NCI-H1092 treated with DMSO at 0.1 percent for 48 hours (cell line): ENCODE measurements around the gene BACH2.
"Not testable (repeated sequence)": the region's sequence is repeated elsewhere in the genome, so short reads cannot be mapped to it uniquely, and the experiment has no call there.

Experiments used
- DNase-seq: peaks from one replicate; lab custom pipeline; 2025; lab: John Stamatoyannopoulos, UW

Gene BACH2

DNA sequence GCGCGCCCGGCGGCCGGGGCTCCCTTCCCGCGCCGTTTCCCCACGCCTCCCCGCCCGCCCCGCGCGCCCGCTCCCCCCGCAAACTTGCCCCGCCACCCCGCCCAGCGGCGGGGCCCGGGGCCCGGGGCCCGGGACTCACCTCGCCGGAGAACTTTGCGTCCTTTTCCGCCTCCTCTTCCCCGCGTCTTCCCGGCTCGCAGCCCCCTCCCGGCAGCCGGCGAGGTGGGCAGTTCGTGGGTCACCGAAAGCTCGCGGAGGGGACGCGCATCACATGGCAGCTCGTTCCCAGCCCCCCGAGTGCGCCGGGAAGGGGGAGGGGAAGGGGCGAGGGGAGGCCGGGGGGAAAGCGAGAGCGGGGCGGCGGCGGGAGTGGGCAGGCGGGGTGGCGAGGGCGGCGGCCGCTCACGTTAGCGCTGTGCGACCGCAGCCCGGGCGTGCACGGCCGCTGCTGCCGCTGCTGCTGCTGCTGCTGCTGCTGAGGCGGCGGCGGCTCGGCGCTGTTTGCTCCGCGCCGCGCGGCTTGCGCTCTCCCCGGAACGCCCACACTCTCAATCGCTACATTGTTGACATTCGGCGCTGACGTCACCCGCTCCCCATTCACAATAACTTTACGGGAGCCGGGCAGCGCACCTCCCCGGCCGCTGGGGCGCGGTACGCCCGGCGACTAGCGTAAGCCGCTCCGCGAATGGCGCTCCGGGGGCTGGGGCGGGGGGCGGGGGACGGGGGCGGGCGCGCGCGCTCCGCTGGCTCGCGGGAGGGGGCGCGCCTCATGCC lies at the start of gene BACH2:
Gene BACH2, minus strand, starts transcription at position 503 of the 774 bp plus-strand sequence. CDS start 287,999 bp downstream, outside the sequence.
- DNase-seq = peak; percentile 77

DNA sequence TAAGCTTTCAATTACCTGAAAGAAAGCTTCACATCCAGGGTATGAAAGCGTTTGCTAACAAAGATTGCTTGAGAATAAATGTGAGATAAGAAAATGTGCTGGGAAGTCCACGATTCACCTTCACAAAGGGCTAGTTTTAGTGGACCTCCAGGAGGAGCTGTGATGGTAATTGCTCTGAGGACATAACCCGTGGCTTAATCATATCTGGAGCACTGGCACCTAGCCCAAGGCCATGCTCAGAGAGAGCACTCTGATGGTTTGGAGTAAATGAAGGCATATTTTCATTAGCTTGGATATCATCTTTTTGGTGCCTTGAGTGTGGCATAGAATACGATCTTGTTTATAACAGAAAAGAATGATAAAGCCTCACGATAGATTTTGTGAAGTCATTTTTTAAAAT lies 46.9 kb upstream of the BACH2 start:
- no peak for DNase-seq

DNA sequence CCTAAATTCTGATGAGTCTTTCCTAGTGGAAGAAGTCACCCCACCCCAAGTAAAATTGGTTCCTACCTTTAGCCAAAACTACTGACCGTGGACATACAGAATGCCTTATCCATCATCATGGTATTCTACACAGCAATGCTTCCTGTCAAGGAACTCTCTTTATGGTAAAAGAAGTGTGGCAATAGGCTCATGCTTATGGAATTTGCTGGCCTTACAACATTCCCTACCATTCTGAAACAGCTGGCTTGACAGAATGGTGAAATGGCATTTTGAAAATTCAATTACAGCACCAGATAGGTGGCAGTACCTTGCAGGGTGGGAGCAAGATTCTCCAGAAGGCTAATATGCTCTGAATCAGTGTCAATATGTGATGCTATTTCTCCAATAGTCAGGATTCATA lies 41.8 kb upstream of the BACH2 start:
- no peak for DNase-seq

DNA sequence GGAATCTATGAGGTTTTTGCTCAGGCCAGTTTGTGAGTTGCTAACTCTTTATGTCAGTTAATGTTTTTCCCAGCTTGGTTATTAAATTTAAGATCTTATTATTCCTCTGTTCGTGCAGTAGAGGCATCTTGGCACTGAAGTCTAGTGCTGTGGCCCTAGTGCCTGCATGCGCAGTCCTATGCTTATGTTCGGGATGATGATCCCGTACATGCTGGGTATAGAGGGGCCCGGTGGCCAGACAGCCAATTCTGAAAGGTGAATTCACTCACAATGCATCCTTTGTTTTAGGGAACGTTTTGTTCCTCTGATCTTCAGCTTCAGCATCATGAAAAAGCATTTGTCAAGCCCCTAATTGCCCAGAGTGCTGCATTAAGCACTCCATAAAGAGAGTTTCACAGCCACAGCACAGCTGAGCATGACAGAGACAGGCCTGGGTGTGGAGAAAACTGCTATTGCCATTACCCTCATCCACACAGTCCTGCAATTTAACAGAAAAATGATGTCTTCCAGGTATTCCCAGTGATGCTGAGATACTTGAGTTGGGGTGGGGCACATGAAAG lies 39.8 kb upstream of the BACH2 start:
- DNase-seq = no peak

DNA sequence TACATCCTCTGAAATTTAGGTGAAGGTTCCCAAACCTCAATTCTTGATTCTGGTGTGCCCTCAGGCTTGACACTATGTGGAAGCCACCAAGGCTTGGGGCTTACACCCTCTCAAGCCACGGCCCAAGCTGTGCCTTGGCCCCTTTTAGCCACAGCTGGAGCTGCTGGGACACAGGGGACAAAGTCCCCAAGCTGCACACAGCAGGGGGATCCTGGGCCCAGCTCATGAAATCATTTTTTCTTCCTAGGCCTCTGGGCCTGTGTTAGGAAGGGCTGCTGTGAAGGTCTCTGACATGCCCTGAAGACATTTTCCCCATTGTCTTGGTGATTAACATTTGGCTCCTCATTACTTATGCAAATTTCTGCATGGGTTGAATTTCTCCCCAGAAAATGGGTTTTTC lies 37.3 kb upstream of the BACH2 start:
- no peak for DNase-seq

DNA sequence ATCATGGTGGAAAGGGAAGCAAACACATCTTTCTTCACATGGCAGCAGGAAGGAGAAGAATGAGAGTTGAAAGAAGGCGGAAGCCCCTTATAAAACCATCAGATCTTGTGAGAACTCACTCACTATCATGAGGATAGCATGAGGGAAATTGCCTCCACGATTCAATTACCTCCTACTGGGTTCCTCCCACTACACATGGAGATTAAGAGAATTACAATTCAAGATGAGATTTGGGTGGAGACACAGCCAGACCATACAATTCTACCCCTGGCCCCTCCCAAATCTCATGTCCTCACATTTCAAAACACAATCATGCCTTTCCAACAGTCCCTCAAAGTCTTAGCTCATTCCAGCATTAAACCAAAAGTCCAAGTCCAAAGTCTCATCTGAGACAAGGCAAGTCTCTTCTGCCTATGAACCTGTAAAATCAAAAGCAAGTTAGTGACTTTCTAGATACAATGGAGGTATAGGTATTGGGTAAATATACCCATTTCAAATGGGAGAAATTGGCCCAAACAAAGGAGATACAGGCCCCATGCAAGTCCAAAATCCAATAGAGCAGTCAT lies 36.4 kb upstream of the BACH2 start:
- DNase-seq = not testable (repeated sequence)

DNA sequence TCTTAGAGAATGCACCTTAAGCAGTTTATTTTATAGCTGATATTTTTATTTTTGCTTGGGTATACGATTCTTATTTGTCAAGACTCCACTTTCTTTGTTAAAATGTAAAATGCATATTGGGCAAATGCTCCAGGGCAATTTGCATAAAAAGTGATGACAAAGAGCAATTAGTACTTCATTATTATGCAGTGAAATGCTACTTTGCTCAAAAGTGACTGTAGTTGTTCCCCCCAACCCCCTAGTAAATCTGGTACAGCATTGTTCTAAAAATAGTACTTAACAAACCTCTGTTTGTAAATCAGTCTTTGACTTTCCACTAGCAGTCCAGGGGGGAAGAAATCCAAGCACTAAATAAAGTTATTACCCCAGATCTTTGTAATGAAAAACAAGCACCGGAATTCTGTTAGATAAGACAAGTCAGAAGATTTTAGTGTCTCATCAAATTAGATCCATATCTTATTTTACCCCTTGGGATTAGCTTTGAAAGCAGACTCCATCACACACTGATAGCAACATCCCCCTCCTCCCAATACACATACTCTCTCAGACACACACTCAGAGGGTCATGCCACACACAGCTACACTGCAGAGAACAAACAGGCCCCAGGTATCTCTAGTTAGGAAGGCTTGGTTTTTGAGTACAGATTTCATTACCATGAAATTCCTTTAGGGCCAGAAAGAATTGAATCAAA lies 32.9 kb upstream of the BACH2 start:
- DNase-seq = no peak

DNA sequence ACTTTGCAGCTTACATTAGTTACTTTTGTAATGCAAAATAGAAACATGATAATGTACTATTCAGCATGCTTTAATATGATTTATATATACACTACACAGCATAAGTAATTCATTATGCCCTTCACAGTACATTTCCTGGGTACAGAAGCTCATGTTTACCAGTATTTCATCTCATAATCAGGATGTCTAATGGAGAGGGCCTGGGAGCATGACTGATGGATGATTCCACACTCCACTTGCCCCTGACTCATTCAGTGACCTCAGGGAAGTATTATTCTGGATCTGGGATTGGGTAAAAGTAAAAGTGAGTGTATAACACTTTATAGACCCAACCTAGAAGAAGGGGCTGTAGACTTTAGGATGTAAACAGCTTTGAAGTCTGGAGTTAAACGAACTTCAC lies 31.4 kb upstream of the BACH2 start:
- no peak for DNase-seq

DNA sequence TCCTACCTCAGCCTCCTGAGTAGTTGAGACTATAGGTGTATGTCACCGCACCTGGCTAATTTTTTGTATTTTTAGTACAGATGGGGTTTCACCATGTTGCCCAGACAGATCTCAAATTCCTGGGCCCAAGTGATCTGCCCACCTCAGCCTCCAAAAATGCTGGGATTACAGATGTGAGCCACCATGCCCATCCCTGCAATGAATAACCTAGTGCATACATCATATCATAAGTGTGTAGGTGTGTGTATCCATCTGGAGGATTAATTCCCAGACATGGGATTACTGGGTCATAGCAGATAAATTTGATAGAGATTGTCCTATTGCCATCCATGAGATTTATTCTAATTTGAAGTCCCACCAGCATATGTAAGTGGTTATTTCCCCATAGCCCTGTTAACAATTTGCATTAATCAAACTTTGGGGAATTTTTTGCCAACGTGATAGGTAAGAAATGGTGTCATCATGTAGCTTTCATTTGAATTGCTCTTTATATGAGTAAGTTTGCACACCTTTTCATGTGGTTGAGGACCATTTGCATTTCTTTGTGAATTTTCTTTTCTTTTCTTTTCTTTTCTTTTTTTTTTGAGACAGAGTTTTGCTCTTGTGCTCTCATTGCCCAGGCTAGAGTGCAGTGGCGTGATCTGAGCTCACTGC lies 29.9 kb upstream of the BACH2 start:
- DNase-seq = no peak

DNA sequence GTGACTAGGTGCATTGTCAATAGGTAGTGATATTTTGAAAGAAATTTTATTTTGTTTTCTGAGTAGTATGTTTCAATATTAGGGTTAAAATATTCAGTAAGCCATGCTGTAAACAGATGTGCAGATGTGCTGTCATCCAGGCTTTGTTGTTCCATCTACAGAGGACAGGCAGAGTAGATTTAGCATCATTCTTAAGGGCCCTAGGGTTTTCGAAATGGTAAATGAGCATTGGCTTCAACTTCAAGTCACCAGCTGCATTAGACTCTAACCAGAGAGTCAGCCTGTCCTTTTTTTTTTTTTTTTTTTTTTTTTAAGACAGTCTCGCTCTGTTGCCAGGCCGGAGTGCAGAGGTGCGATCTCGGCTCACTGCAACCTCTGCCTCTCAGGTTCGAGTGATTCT lies 27.1 kb upstream of the BACH2 start:
- DNase-seq = no peak

DNA sequence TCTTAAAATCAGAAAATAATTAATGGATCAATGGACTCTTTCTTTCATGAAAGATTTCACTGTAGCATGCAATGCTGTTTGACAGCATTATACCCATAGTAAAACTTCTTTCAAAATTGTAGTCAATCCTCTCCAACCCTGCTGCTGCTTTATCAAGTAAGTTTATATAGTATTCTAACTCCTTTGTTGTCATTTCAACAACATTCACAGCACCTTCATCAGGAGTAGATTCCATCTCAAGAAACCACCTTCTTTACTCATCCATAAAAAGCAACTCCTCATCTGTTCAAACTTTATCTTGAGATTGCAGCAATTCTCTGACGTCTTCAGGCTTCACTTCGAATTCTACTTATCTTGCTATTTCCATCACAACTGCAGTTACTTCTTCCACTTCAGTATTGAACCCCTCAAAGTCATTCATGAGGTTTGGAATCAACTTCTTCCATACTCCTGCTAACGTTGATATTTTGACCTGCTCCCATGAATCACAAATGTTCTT lies 26.4 kb upstream of the BACH2 start:
- no peak for DNase-seq

DNA sequence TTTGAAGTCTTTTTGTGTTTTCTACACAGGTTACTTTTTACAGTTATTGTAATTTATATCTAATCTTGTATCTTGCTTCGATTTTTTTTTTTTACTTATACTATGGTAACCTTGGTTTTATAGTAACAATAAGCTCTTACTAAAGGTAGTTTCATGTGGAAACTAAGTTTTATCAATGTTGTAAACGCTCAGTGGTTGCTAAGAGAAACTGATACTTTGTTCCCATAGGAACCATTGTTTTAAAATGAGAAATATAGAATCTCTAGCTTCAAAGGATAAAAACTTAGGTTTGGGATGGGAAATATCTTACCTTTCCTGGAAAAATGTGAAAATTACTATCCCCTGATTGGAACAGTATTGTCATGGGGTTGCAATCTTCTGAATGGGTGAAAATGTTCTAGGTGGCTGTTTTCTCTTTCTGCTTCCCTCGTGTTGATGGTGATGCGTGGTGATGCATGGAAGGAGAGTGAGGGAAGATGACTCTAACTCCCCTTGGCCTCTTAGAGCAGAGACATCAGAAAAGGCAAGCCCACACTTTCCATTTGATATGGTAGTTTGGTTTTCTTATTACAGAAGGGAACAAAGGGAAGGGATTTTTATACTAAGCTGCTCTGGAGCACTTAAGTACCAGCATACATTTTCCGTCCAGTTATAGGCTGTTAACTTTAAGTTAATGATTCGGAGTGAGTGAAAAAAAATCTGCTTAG lies 23.5 kb upstream of the BACH2 start:
- no peak for DNase-seq

DNA sequence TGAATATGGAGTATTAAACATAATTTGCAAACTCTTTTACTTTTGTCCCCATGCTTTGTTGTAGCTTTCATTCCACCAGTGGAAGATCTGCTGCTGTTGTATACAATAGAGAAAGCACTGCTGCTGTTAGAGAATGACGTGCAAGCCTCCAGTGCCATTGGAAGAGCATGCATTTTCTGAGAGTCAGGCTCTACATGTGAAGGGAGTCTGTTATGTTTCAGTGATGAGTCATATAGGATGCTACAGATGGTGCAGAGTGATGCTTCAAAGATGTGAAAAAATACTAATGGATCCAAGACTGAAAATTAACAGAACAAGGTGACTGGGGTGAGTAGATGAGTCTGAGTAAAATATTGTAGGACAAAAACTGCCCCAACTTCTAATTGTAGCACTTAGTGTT lies 22.4 kb upstream of the BACH2 start:
- no peak for DNase-seq

DNA sequence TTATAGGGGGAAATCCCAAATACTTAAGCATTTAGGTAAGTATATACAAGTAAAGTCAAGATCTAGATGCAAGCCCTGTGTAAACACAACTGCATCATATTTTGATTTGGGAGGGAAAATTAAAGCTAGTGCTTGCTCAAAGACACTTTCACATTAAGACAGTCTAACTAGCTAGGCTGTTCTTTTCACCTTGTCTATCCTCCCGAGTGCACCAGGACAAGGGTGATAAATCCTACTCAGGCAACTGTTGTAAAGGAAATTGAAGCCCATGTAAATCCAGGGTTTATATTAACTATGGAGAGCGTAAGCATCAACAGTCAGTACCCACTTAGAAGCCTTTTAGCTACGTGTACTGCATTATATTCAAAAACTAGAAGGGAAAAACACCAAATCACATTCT lies 19.3 kb upstream of the BACH2 start:
- DNase-seq = no peak

DNA sequence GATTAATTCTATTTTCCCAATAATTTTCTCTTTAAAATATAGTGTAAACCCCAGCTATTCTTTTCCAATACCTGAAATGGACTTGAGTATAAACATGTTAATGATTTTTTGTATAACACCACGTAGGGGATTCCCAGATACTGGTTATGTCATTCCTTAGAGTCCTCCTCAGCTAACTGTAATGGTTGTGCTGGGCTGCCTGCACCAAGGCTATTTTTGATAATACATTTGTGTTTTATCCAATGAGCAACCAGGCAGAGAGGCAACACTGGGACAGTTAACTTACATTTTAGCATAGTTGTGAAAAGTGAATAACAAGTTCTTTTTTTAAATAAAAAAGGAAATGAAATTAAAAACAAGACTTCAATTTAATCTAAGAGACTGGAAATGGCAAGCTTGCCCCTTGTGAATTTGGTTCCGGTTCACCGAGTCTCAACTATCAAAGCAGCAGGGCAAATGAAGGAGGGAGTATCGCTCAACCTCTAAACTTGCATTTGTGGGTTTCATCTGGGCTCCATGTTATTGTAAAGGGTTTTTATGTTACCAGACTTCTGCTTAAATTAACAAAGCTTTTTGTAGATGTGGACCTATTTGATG lies 18.8 kb upstream of the BACH2 start:
- no peak for DNase-seq

DNA sequence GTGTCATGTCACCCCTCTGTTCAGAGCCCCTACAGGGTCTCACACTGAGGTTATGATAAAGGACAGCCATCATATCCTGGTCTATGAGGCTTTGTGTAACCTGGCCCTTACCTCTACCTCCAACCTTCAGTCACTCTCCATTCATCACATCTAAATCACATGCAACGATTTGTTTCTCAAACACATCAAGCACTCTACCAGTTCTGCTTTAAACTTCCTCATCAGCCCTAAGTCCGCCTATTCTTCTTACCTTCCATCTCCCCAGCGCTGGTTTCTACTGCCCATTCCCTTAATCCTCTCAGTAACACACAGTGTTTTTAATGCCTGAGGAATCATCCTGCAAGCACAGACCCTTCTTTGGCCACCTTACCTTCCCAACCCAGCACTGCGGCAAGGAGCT lies 17.9 kb upstream of the BACH2 start:
- no peak for DNase-seq

DNA sequence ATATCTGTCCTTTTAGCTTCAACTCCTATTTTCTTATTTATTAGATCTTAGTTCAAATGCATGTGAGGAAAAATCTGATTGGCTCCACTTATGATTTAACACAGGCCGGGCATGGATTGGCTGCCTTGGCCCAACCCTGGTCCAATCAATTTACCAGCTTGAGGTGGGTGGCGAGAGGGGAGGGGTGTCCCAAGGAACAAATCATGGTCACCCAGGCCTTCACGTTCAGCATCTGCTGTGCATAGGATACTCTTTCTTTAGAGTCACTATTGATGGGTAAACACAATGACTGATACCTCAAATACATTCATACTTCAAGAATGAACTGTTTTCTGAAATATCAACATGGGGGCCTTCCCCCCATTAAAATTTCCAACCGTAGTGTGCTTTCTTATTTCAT lies 14.9 kb upstream of the BACH2 start:
- DNase-seq = no peak

DNA sequence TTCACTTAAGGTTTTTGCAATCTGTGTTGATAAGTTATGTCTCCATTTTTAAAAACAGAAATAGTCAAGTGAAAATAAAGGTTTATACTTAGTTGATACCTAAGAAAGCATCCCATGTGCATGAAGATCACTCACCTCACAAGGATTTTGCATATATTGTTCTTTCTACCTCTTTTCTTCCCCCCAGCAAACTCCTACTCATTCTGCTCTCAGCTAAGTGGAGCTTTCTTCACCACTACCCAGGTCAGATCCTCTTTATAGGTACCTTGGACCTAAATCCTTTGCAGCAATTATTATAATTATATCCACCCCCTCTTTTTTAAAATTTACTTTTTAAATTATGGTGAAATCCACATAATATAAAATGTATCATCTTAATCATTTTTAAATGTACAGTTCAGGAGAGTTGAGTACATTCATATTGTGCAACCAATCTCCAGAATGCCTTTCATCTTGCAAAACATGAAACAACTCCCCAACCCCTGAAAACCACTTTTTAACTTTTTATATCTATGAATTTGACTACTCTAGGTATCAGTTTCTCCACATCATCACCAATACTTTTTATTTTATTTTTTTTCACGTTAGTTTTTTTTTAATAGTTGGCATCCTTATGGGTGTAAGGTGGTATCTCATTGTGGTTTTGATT lies 9.3 kb upstream of the BACH2 start:
- DNase-seq = no peak

DNA sequence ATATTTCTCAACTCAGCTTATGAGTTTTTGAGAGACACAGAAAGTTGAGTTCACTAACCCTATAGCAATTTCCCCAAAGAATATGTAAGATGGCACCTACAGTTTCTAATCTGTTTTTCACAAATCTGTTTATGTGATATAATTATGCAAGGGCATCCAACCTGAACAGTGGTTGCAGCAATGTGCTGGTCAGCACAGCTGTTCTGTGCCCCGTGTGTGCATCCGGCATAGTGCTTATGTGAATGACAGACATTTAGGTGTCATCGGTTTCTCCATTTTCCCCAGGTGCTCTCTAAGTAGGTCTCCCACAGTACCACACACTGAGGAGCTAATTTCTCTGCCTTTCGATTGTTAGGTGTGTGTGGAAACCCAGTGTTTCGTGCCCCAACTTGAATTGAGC lies 7.7 kb upstream of the BACH2 start:
- no peak for DNase-seq

DNA sequence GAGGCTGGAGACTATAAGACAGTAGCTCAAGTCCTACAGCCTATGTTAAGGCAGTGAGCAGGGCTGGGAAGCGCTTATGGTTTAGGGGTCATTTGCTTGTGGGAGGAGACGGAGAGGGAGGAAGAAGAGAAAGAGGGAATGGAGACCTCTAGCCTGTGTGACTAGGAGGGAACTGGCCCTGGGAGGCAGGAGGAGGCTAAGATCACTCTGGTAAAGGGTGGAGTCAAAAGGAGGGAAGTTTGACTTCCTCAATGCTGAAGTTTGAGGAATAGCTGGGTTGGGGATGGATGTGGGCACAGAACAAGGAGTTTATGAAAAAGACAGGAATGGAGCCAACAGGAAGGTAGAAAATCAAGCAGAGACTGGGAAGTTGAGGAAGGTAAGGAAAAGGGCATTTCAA lies 6.4 kb upstream of the BACH2 start:
- DNase-seq = no peak

DNA sequence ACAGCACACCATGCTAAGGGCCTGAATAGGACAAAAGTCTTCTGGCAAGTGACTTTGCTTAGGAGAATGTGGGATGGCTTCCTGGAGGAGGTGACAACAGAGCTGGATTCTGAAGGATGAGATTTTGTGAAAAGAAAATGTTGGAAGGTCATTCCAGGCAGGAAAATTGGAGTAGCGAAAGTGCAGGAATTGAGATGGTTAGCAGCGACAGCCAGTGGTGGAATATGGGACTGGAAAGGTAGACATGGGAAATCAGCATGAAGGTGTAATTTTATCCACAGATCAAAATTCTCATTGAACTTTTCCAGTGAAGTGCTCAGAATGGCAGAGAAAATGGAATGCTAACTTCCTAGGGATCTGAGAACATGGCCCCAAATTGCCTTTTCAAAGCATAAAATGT lies 5.7 kb upstream of the BACH2 start:
- DNase-seq = no peak
